ENCODE results near the gene SOX6.

GRCh38 chr11:15985127-15985859, 371.1 kb downstream of the SOX6 start:
- TF ChIP-seq CTCF (conservative IDR thresholded peaks at IDR 0.05; ENCODE audit: low read length) (no peak), EZH2phosphoT487 (IDR thresholded peaks at IDR 0.05; ENCODE audit: borderline replicate concordance, low read depth, low read length) (no peak)

Data from OCI-LY7 (cell line).